HEK293T (cell line): ENCODE results near the gene EME2.

Source experiments
- ARNT ChIP-seq: fragments of 450-650 bp; IDR thresholded peaks from 2 replicates; pipeline ENCODE4 v1.6.1; 2017; ENCODE audit warnings: mild to moderate bottlenecking
- BHLHE40 ChIP-seq: fragments of 450-650 bp; IDR thresholded peaks from 2 replicates; pipeline ENCODE4 v1.6.1; 2016; ENCODE audit warnings: mild to moderate bottlenecking, moderate library complexity, borderline replicate concordance
- CTBP1 ChIP-seq: fragments of 450-650 bp; IDR thresholded peaks from 2 replicates; pipeline ENCODE4 v1.6.1; 2016; ENCODE audit warnings: borderline replicate concordance
- ELF4 ChIP-seq: fragments of 450-650 bp; IDR thresholded peaks from 2 replicates; pipeline ENCODE4 v1.6.1; 2017; ENCODE audit warnings: antibody characterized with exemption
- FOXA1 ChIP-seq: fragments of 450-650 bp; IDR thresholded peaks from 2 replicates; pipeline ENCODE4 v1.6.1; 2016; ENCODE audit warnings: mild to moderate bottlenecking
- FOXK2 ChIP-seq: fragments of 450-650 bp; IDR thresholded peaks from 2 replicates; pipeline ENCODE4 v1.6.1; 2016; ENCODE audit warnings: mild to moderate bottlenecking
- FOXM1 ChIP-seq: fragments of 450-650 bp; IDR thresholded peaks from 2 replicates; pipeline ENCODE4 v1.6.1; 2017; ENCODE audit warnings: mild to moderate bottlenecking, borderline replicate concordance
- L3MBTL2 ChIP-seq: fragments of 450-650 bp; conservative IDR thresholded peaks from 2 replicates; pipeline ENCODE4 v1.6.1; 2016; ENCODE audit warnings: mild to moderate bottlenecking
- LEF1 ChIP-seq: fragments of 450-650 bp; IDR thresholded peaks from 2 replicates; pipeline ENCODE4 v1.6.1; 2017; ENCODE audit warnings: mild to moderate bottlenecking, borderline replicate concordance
- PKNOX1 ChIP-seq: fragments of 450-650 bp; IDR thresholded peaks from 2 replicates; pipeline ENCODE4 v1.6.1; 2016
- SP1 ChIP-seq: fragments of 450-650 bp; IDR thresholded peaks from 2 replicates; pipeline ENCODE4 v1.6.1; 2017
- SUZ12 ChIP-seq: fragments of 450-650 bp; IDR thresholded peaks from 2 replicates; pipeline ENCODE4 v1.6.1; 2016; ENCODE audit warnings: mild to moderate bottlenecking
- TARDBP ChIP-seq: fragments of 450-650 bp; IDR thresholded peaks from 2 replicates; pipeline ENCODE4 v1.6.1; 2016
- ZNF384 ChIP-seq: fragments of 450-650 bp; IDR thresholded peaks from 2 replicates; pipeline ENCODE4 v1.6.1; 2016

GRCh38 chr16:1744338-1744840, 28.2 kb upstream of the EME2 start:
- TF ChIP-seq SP1 (no peak), SUZ12 (no peak), FOXA1 (no peak), ZNF384 (no peak), FOXM1 (no peak), L3MBTL2 (no peak), PKNOX1 (no peak), TARDBP (no peak), CTBP1 (no peak), LEF1 (no peak), ELF4 (no peak), ARNT (no peak), FOXK2 (no peak), BHLHE40 (no peak)
